ENCODE results near the gene UNC5CL. TPM values are rescaled to one million over a fixed set of nuclear protein-coding genes. Genes with fewer than 3 reads are reported as not detected.

UNC5CL gene
- total and polyA plus RNA-seq, 2 of the 8 experiments (the other 6 are each of a cell fraction or from before 2014, with no cell fraction given), result 1.3 to 1.7 TPM

GRCh38 chr6:41009669-41010068 is 29.4 kb downstream of the UNC5CL start (continued):
- TF ChIP-seq EP300 (IDR thresholded peaks at IDR 0.05; ENCODE audit: borderline replicate concordance in 1 of 2, low read depth in 2 of 2, low read length in 2 of 2) (no peak), GABPA (IDR thresholded peaks at IDR 0.05; ENCODE audit: borderline replicate concordance, insufficient read depth, low read length) (no peak), POLR2AphosphoS5 (IDR thresholded peaks at IDR 0.05; ENCODE audit: low read depth, low read length) (no peak), SIRT6 (IDR thresholded peaks at IDR 0.05; ENCODE audit: low read length) (no peak), TAF1 (IDR thresholded peaks at IDR 0.05; ENCODE audit: low read depth, low read length) (no peak), USF2 (IDR thresholded peaks at IDR 0.05; ENCODE audit: low read length) (no peak), TEAD4 (IDR thresholded peaks at IDR 0.05; ENCODE audit: low read depth, low read length) (no peak)

Data from H1 (cell line).